MCF 10A (cell line): ENCODE results near the gene SLC11A2. TPM values are rescaled to one million over a fixed set of nuclear protein-coding genes. Genes with fewer than 3 reads are reported as not detected.

ENCODE experiments used
- BruUV-seq: library from RNA; stranded (reverse); fragments of 400-500 nt; replicated peaks from 2 replicates; lab custom pipeline; 2021; lab: Mats Ljungman, UMichigan
- CTCF ChIA-PET: fragments of 300-600 bp; sonication (Branson Sonifier 250); formaldehyde crosslinking; extraction: SDS; loops from one replicate; lab custom pipeline; 2021; ENCODE audit warnings: antibody characterized with exemption, inconsistent platforms; lab: Yijun Ruan, JAX
- POLR2A ChIA-PET: fragments of 300-600, 350-650 bp; sonication (Branson Sonifier 250); formaldehyde crosslinking; extraction: SDS; loops from one replicate; lab custom pipeline; 2020; ENCODE audit warnings: antibody characterized with exemption, inconsistent platforms; lab: Yijun Ruan, JAX
- DNase-seq: peaks from one replicate; pipeline ENCODE4 v3.0.0-alpha.2; 2018; ENCODE audit not compliant: unreplicated experiment
- H3K27ac Mint-ChIP-seq: one replicate; pipeline ENCODE4 v1.8.0; 2022; ENCODE audit warnings: mild to moderate bottlenecking, low read depth, mixed read lengths; ENCODE audit not compliant: unreplicated experiment
- H3K27me3 Mint-ChIP-seq: one replicate; pipeline ENCODE4 v1.8.0; 2022; ENCODE audit warnings: mixed read lengths; ENCODE audit not compliant: insufficient read depth, unreplicated experiment
- H3K36me3 Mint-ChIP-seq: one replicate; pipeline ENCODE4 v1.8.0; 2022; ENCODE audit warnings: mild to moderate bottlenecking, moderate library complexity, mixed read lengths; ENCODE audit not compliant: insufficient read depth, unreplicated experiment
- H3K4me1 Mint-ChIP-seq: one replicate; pipeline ENCODE4 v1.8.0; 2022; ENCODE audit warnings: mixed read lengths; ENCODE audit not compliant: insufficient read depth, unreplicated experiment
- H3K4me3 Mint-ChIP-seq: one replicate; pipeline ENCODE4 v1.8.0; 2022; ENCODE audit warnings: mild to moderate bottlenecking, moderate library complexity, mixed read lengths; ENCODE audit not compliant: unreplicated experiment
- H3K9me3 Mint-ChIP-seq: one replicate; pipeline ENCODE4 v1.8.0; 2022; ENCODE audit warnings: mixed read lengths; ENCODE audit not compliant: unreplicated experiment
- CTCF ChIP-seq: fragments of 200-600 bp; IDR thresholded peaks from one replicate; pipeline ENCODE4 v1.8.0; 2022; ENCODE audit warnings: antibody characterized with exemption, mild to moderate bottlenecking; ENCODE audit not compliant: unreplicated experiment
- intact Hi-C: fragments of 100-400 bp; cut with micrococcal nuclease; formaldehyde crosslinking; loops from 2 replicates; pipeline ENCODE4 v1.14.1; 2022
- total RNA-seq: library from RNA; stranded (reverse); gene quantifications from 2 replicates; pipeline ENCODE4 v1.2.3, GENCODE V29; 2022

Gene SLC11A2
- total RNA-seq, 1 experiment from 2014 or later = 45.6 TPM

- intact Hi-C loops = no loop called here
- ChIA-PET CTCF (no interaction called here), POLR2A (no interaction called here)
- Mint-ChIP-seq H3K4me3 (no peak overlapping the region), H3K27me3 (no peaks in the 10 kb centered on the region), H3K9me3 (no peaks in the 10 kb centered on the region), H3K36me3 (no peaks in the 10 kb centered on the region), H3K27ac (no peak overlapping the region), H3K4me1 (no peaks in the 10 kb centered on the region)
- BruUV-seq = no TSS peak
- no peak for TF ChIP-seq CTCF
- DNase-seq = no peak
Measured at GRCh38 chr12:50953047-50953446, 73.1 kb downstream of the SLC11A2 start.

- ChIA-PET CTCF (no interaction called here), POLR2A (no interaction called here)
- no peak for DNase-seq
- H3K27me3 Mint-ChIP-seq = no peaks in the 10 kb centered on the region
- no TSS peak for BruUV-seq
- H3K36me3 Mint-ChIP-seq = no peaks in the 10 kb centered on the region
- no peak for TF ChIP-seq CTCF
- H3K27ac Mint-ChIP-seq = no peak within 1 kb of the TSS
- no peak within 1 kb of the TSS for H3K4me3 Mint-ChIP-seq
- H3K4me1 Mint-ChIP-seq = no peaks in the 10 kb centered on the region
- intact Hi-C loops = no loop called here
- H3K9me3 Mint-ChIP-seq = no peaks in the 10 kb centered on the region
Measured at GRCh38 chr12:50952510-50952909, 73.7 kb downstream of the SLC11A2 start, which contains the start of gene HIGD1C. TSS of gene HIGD1C (plus strand) at chr12:50952544. CDS start at chr12:50953999, 1,455 bp downstream.

GRCh38 chr12:50951112-50951511 is 75.1 kb downstream of the SLC11A2 start:
- no peaks in the 10 kb centered on the region for H3K9me3 Mint-ChIP-seq
- no TSS peak for BruUV-seq
- peak; percentile 18 for DNase-seq
- TF ChIP-seq CTCF = no peak
- no peaks in the 10 kb centered on the region for H3K36me3 Mint-ChIP-seq
- ChIA-PET POLR2A (interaction anchor here (0.6 to 0.7 kb wide), 2 partner anchors 186 to 298 kb away, joined by 3 read pairs; no protein-coding TSS in a partner anchor), CTCF (no interaction called here)
- no peak overlapping the region for H3K27ac Mint-ChIP-seq
- no peaks in the 10 kb centered on the region for H3K4me1 Mint-ChIP-seq
- intact Hi-C loops = no loop called here
- H3K27me3 Mint-ChIP-seq = no peaks in the 10 kb centered on the region
- no peak overlapping the region for H3K4me3 Mint-ChIP-seq

GRCh38 chr12:50949801-50950302 is 76.3 kb downstream of the SLC11A2 start:
- no peak for DNase-seq
- Mint-ChIP-seq H3K4me1 (no peaks in the 10 kb centered on the region), H3K9me3 (no peaks in the 10 kb centered on the region), H3K27me3 (no peaks in the 10 kb centered on the region), H3K36me3 (peaks cover 5% of the 10 kb centered on the region), H3K27ac (no peak overlapping the region), H3K4me3 (no peak overlapping the region)
- ChIA-PET CTCF (interaction anchor here (0.6 kb wide), 1 partner anchor 85 kb away, joined by 4 read pairs; no protein-coding TSS in a partner anchor), POLR2A (interaction anchor here (1.7 kb wide), 1 partner anchor 22 kb away, joined by 5 read pairs; no protein-coding TSS in a partner anchor)
- TF ChIP-seq CTCF = no peak
- BruUV-seq = no TSS peak
- intact Hi-C loops = no loop called here
